ENCODE measurements around the gene PLA2G4E. TPM values are rescaled to one million over a fixed set of nuclear protein-coding genes. Genes with fewer than 3 reads are reported as not detected.

PLA2G4E gene
- total RNA-seq, 1 donor from 2014 or later = 8.8 TPM

GRCh38 chr15:41932101-41932500 is 88.7 kb downstream of the PLA2G4E start:
- H3K27ac ChIP-seq = peak overlapping the region; percentile 65
- peaks cover 77% of the 10 kb centered on the region for H3K4me1 ChIP-seq

More at GRCh38 chr15:41932101-41932500, 88.7 kb downstream of the PLA2G4E start:
- Histone ChIP-seq H3K4me3 (no peak overlapping the region), H3K9me3 (no peaks in the 10 kb centered on the region), H3K36me3 (no peaks in the 10 kb centered on the region), H3K27me3 (no peaks in the 10 kb centered on the region)
- no peak for DNase-seq (ENCODE audit: extremely low spot score in 2 of 2)
- TF ChIP-seq POLR2A (IDR thresholded peaks at IDR 0.05) = no peak
- intact Hi-C loops (cut with DNase I) = no loop called here

Other genes with a start within 250 kb of the PLA2G4E start
- gene MAPKBP1, start 246.6 kb downstream of the PLA2G4E start, total RNA-seq = 35.8 TPM
- 26.3 TPM for gene JMJD7, start 192.9 kb downstream of the PLA2G4E start, total RNA-seq
- 34.1 TPM for gene PLA2G4B, start 182.2 kb downstream of the PLA2G4E start, total RNA-seq
- 0.49 TPM for gene SPTBN5, start 127.0 kb downstream of the PLA2G4E start, total RNA-seq
- gene EHD4, start 48.5 kb downstream of the PLA2G4E start, total RNA-seq = 24.6 TPM
- 26.5 TPM for gene PLA2G4D, start 73.5 kb upstream of the PLA2G4E start, total RNA-seq
- 35.1 TPM for gene PLA2G4F, start 135.6 kb upstream of the PLA2G4E start, total RNA-seq
- gene VPS39, start 187.3 kb upstream of the PLA2G4E start, total RNA-seq = 85.2 TPM